ENCODE results near the gene R3HDM4. TPM values are rescaled to one million over a fixed set of nuclear protein-coding genes. Genes with fewer than 3 reads are reported as not detected.
A peak's percentile ranks its signal among the peaks of the same experiment; 100 is the strongest.

Gene R3HDM4
- 55.8 and 57.5 TPM in 2 replicates for total RNA-seq (2021)
- percentile 66 among the genes with signal in this experiment for Bru-seq, nascent RNA
- BruChase-seq, experiment 1, labeled RNA remaining after a 2-hour chase = percentile 74 among the genes with signal in this experiment
- BruChase-seq, experiment 2, labeled RNA remaining after a 6-hour chase = percentile 85 among the genes with signal in this experiment
- long read RNA-seq, transcript R3HDM4-201 (8 exons, 1,815 nt) = major isoform, 49 of 75 reads
- long read RNA-seq, partial matches to known transcripts = 4 of 75 reads
- long read RNA-seq, other reads (novel, unspliced or antisense) = 20 of 75 reads

- Histone ChIP-seq H3K79me2 (ENCODE audit: low read depth) (peaks cover 33% of the 10 kb centered on the region), H3K9me3 (ENCODE audit: insufficient read depth, low read depth) (no peaks in the 10 kb centered on the region), H3K27me3 (ENCODE audit: insufficient read depth, low read depth) (peaks cover 9% of the 10 kb centered on the region), H3K36me3 (ENCODE audit: low read depth) (no peaks in the 10 kb centered on the region), H3F3A (ENCODE audit: insufficient read depth, low read depth) (peaks cover 42% of the 10 kb centered on the region; the same call in 1 of the 2 replicates), H3K4me1 (replicated peaks; ENCODE audit: insufficient read depth) (peaks cover 18% of the 10 kb centered on the region), H4K20me1 (ENCODE audit: insufficient read depth) (peaks cover under 1% of the 10 kb centered on the region; the same call in 1 of the 2 replicates), H3K9me2 (ENCODE audit: insufficient read depth) (no peaks in the 10 kb centered on the region), H3K27ac (no peak within 1 kb of the TSS), H2AFZ (peak within 1 kb of the TSS; percentile 88), H3K4me2 (peak within 1 kb of the TSS; percentile 87), H3K4me3 (peak within 1 kb of the TSS; percentile 73)
- BruUV-seq (replicated peaks) = TSS peak; percentile 32
- DNase-seq = peak in 1 of 2 experiments; percentile 70
- intact Hi-C loops (cut with micrococcal nuclease; ENCODE audit: unreplicated experiment) = no loop called here
- CTCF ChIA-PET = interaction anchor here (0.6 kb wide), 1 partner anchor 143 kb away, joined by 4 read pairs; no protein-coding TSS in a partner anchor
- TF ChIP-seq EZH2 (IDR thresholded peaks at IDR 0.05; ENCODE audit: low read depth) (no peak), CTCF (conservative IDR thresholded peaks at IDR 0.05) (no peak)
- POLR2A ChIA-PET (ENCODE audit: unreplicated experiment) = no interaction called here
Observed at GRCh38 chr19:913080-913748, at the start of gene R3HDM4. TSS of gene R3HDM4 (minus strand) at chr19:913219. CDS start at chr19:913157, 62 bp downstream.

- Histone ChIP-seq H4K20me1 (ENCODE audit: insufficient read depth) (no peaks in the 10 kb centered on the region), H3K4me3 (no peak overlapping the region), H3F3A (ENCODE audit: insufficient read depth, low read depth) (peaks cover 7% of the 10 kb centered on the region; the same call in 1 of the 2 replicates), H2AFZ (no peak overlapping the region), H3K9me3 (ENCODE audit: insufficient read depth, low read depth) (no peaks in the 10 kb centered on the region), H3K27me3 (ENCODE audit: insufficient read depth, low read depth) (no peaks in the 10 kb centered on the region), H3K27ac (no peak overlapping the region), H3K79me2 (ENCODE audit: low read depth) (no peaks in the 10 kb centered on the region), H3K9me2 (ENCODE audit: insufficient read depth) (no peaks in the 10 kb centered on the region), H3K36me3 (ENCODE audit: low read depth) (no peaks in the 10 kb centered on the region), H3K4me1 (replicated peaks; ENCODE audit: insufficient read depth) (peaks cover 22% of the 10 kb centered on the region), H3K4me2 (peak overlapping the region; percentile 17; the same call in 1 of the 2 replicates)
- no peak for TF ChIP-seq EZH2 (IDR thresholded peaks at IDR 0.05; ENCODE audit: low read depth)
- no peak for TF ChIP-seq CTCF (conservative IDR thresholded peaks at IDR 0.05)
- ChIA-PET CTCF (interaction anchor here (0.7 kb wide), 2 partner anchors 17 to 54 kb away, joined by 3 to 6 read pairs; no protein-coding TSS in a partner anchor), POLR2A (ENCODE audit: unreplicated experiment) (interaction anchor here (0.5 kb wide), 1 partner anchor 105 kb away, joined by 3 read pairs; the partner anchor contains the start of gene ARHGAP45)
- peak in 1 of 2 experiments; percentile 40 for DNase-seq
- intact Hi-C loops (cut with micrococcal nuclease; ENCODE audit: unreplicated experiment) = no loop called here
- BruUV-seq (replicated peaks) = no TSS peak
Observed at GRCh38 chr19:961866-962620, 49.0 kb upstream of the R3HDM4 start.

GRCh38 chr19:960601-960938 is 47.6 kb upstream of the R3HDM4 start:
- TF ChIP-seq CTCF (conservative IDR thresholded peaks at IDR 0.05) = no peak
- no peak for TF ChIP-seq EZH2 (IDR thresholded peaks at IDR 0.05; ENCODE audit: low read depth)
- no peaks in the 10 kb centered on the region for H3K27me3 ChIP-seq (ENCODE audit: insufficient read depth, low read depth)
- no peak for DNase-seq
- H3K36me3 ChIP-seq (ENCODE audit: low read depth) = no peaks in the 10 kb centered on the region
- no TSS peak for BruUV-seq (replicated peaks)
- intact Hi-C loops (cut with micrococcal nuclease; ENCODE audit: unreplicated experiment) = no loop called here
- no peaks in the 10 kb centered on the region for H4K20me1 ChIP-seq (ENCODE audit: insufficient read depth)
- no peak overlapping the region for H3K4me3 ChIP-seq
- H3K79me2 ChIP-seq (ENCODE audit: low read depth) = 0 out of 2 replicates have a peak, but pooled peaks cover under 1% of the 10 kb centered on the region
- H3K4me2 ChIP-seq = no peak overlapping the region
- peaks cover 18% of the 10 kb centered on the region; the same call in 1 of the 2 replicates for H3F3A ChIP-seq (ENCODE audit: insufficient read depth, low read depth)
- CTCF ChIA-PET = no interaction called here
- H3K4me1 ChIP-seq (replicated peaks; ENCODE audit: insufficient read depth) = peaks cover 37% of the 10 kb centered on the region
- no peaks in the 10 kb centered on the region for H3K9me2 ChIP-seq (ENCODE audit: insufficient read depth)
- H3K9me3 ChIP-seq (ENCODE audit: insufficient read depth, low read depth) = no peaks in the 10 kb centered on the region
- H3K27ac ChIP-seq = no peak overlapping the region
- H2AFZ ChIP-seq = no peak overlapping the region
- POLR2A ChIA-PET (ENCODE audit: unreplicated experiment) = no interaction called here

Data from PC-9 (cell line).